GM12875 (cell line): ENCODE results near the gene ABLIM2.

Experiments
- H3K4me3 ChIP-seq: one replicate; pipeline ENCODE4 v1.5.1; 2011; ENCODE audit warnings: low read depth, low read length, control low read depth
- TF ChIP-seq, protein P1 (sequence below): IDR thresholded peaks from 2 replicates; pipeline ENCODE4 v1.5.1; 2011; ENCODE audit warnings: low read depth, mild to moderate bottlenecking, control low read depth, inconsistent platforms, low read length, moderate library complexity, borderline replicate concordance; ENCODE audit not compliant: insufficient read depth

The ABLIM2 gene

DNA sequence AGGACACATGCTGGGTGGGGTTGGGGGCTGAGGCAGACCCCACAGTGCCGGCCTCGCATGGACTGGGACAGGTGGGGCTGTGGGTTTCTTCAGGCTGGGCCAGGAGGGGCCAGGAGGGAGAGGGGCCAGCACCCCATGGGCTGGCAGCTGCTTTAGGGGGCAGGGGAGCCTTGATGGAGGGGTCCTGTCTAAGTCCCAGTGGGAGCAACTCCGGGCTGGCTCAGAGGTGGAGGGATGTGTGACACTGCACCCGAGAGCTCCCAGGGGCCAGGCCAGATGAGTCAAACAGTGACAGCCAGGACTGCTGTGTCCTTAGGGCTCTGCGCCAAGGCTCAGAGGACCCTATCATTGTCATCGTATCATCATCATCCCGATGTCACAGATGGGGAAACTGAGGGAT, 4.4 kb upstream of the ABLIM2 start:
- H3K4me3 ChIP-seq, result no peak overlapping the region
- TF ChIP-seq, protein P1, sequence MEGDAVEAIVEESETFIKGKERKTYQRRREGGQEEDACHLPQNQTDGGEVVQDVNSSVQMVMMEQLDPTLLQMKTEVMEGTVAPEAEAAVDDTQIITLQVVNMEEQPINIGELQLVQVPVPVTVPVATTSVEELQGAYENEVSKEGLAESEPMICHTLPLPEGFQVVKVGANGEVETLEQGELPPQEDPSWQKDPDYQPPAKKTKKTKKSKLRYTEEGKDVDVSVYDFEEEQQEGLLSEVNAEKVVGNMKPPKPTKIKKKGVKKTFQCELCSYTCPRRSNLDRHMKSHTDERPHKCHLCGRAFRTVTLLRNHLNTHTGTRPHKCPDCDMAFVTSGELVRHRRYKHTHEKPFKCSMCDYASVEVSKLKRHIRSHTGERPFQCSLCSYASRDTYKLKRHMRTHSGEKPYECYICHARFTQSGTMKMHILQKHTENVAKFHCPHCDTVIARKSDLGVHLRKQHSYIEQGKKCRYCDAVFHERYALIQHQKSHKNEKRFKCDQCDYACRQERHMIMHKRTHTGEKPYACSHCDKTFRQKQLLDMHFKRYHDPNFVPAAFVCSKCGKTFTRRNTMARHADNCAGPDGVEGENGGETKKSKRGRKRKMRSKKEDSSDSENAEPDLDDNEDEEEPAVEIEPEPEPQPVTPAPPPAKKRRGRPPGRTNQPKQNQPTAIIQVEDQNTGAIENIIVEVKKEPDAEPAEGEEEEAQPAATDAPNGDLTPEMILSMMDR, result no peak

DNA sequence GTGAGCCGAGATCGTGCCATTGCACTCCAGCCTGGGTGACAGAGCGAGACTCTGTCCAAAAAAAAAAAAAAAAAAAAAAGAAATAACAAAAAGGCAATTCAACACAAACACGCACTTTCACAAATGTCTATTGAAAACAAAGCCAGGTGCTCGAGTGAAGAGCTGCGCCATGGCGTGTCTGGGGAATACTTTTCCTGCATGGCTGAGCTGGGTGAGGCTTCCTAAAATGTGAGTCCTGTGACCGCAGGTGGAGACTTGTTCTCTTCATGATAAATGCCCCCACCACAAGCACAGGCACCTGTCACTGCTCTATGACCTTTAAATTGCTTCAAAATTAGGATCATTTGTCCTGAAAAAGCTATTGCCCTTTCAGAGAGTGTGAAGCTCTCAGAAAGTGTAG, 4.0 kb upstream of the ABLIM2 start:
- H3K4me3 ChIP-seq, result no peak overlapping the region
- TF ChIP-seq, protein P1, result no peak

DNA sequence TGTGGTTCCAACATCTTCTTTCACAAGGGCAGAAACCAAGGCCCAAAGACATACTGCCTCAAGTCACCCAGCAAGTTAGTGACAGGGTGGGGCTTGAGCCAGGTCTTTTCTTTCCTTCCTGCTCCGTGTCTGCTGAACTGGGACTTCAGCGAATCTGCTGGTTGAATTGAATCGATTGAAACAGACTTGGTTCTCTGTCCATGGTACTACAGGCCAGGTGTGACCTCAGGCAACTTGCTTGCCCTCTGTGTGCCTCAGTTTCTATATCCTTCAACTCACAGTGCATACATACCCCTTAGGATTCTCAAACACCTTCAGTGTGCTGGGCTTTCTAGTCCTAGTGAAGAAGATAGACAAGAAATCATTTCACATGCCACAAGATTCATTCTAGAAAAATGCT, 2.0 kb upstream of the ABLIM2 start:
- TF ChIP-seq, protein P1, result no peak
- no peak overlapping the region for H3K4me3 ChIP-seq

DNA sequence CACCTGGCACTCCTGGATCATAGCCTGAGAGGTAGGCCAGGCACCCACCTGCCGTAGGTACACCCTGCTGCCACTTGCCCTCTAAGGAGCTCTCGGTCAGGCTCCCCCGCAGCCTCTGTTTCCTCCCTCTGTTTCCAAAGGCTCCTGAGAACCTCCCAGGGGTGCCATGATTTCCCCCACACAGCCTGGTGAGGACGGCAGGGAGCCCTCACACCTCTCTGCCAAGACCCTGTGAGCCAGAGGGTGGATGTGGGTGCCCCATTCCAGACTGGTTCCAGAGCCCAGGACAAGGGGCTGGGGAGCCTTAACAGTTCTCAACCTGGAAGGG, 1.6 kb upstream of the ABLIM2 start:
- TF ChIP-seq, protein P1, result no peak
- no peak overlapping the region for H3K4me3 ChIP-seq

DNA sequence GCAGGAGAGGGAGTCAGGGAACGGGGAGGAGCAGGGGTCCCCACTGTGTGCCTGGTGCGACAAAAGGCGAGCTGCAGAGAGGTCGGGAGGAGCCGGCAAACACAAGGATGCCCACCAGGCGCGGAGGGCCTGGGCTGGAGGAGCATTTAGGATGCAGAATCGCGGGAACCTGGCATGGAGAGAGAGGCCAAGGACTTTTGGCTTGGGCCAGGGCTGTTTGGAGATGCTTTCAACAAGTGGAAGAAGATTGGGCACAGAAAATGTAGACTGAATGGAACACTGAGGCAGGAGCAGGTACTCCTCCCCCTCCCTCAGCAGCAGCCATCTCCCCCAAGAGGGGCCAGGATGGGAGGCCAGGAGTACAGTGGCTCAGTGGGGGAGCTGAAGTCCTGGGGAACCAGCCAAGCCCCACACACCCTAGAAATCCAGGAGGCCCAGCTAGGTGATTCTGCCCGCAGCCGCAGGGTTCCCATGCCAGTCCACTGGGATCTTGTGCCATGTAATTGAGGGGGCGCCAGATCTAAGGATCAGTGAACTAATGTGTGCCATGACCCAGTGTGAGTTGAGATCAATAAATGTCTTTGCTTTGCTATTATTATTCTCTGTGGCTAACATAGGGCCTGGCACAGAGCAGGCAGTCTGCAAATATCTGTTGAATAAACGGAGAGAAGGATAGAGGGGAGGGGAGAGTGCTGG, 1.1 kb upstream of the ABLIM2 start:
- H3K4me3 ChIP-seq, result peak overlapping the region; percentile 77
- TF ChIP-seq, protein P1, result no peak

DNA sequence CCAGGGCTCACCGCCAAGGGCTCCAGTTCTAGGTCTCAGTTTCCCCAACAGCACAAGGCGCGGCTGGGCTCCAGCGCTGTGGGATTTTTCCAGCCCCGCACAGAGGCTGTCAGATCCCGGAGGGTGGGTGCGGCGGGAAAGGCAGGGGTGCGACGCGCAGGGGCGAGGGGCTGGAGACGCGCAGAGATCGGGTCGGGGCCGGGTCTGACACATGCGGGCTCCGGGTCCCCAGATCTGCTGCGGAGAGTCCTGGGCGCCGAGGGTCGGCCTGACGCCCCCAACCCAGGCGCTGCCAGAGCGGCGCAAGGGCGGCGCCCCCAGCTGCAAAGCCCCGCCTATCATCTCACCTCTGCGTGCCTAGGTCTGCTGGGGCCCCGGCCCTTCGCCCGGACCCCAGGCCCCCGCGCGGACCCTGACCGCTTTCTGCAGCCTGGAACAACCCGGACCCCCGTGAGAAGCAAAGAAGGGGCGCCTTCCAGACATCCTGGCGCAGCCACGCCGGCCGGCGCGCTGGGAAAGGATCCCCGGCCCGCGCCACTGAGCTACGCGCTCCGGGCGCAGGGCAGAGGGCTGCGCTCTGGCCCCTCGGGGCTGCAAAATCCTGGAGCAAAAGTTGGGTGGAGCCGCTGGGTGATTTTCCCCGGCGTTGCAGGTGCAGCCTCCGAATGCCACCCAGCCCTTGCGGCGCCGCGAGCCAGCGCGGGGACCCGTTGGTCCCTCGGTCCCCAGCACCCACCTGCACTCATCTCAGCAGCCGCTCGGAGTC, 486 bp downstream of the ABLIM2 start:
- peak overlapping the region; percentile 54 for H3K4me3 ChIP-seq
- TF ChIP-seq, protein P1, result no peak

DNA sequence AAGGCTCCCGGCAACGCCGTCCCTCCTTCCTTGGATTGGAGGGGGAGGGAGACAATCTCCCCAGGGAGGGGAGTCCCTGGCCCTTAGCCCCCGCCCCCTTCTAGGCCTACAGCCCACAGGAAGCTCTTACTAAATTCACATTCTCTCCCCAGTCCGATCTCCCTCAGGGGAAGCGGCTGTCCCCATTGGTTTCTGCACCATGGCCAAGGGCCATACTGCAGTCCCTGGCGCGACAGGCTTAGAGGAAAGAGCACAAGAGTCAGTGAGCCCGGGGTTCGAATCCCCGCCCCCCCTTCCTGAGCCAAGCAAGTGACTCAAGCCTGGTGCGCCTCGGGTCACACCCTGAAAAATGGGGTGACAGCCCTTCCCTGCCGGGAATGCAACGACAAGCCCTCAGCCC, 1.1 kb downstream of the ABLIM2 start:
- TF ChIP-seq, protein P1, result no peak
- no peak overlapping the region for H3K4me3 ChIP-seq
